GM21423 (cell line): ENCODE measurements around the gene CASP3.

Source experiments
- ATAC-seq: cut with Tn5 transposase; IDR thresholded peaks from one replicate; pipeline ENCODE4 v1.9.1; 2021; ENCODE audit warnings: mild to moderate bottlenecking, moderate library complexity; ENCODE audit not compliant: unreplicated experiment

Gene CASP3

GRCh38 chr4:184649026-184649970 lies at the start of gene CASP3, which contains the start of gene PRIMPOL:
Gene CASP3, minus strand, starts transcription at chr4:184649447. Its CDS starts 10,994 bp downstream, at chr4:184638453.
Gene PRIMPOL, plus strand, starts transcription at chr4:184649738. Its CDS starts 7,403 bp downstream, at chr4:184657141.
- ATAC-seq = peak; percentile 87

- no peak for ATAC-seq
These were observed 48.7 kb upstream of the CASP3 start for GRCh38 chr4:184697956-184698355.

GRCh38 chr4:184695178-184695896 lies 46.1 kb upstream of the CASP3 start:
- no peak for ATAC-seq

- no peak for ATAC-seq
These were observed 45.2 kb upstream of the CASP3 start for GRCh38 chr4:184694412-184694956.

- ATAC-seq = no peak
These were observed 43.8 kb upstream of the CASP3 start for GRCh38 chr4:184693056-184693455.

- no peak for ATAC-seq
These were observed 40.4 kb upstream of the CASP3 start for GRCh38 chr4:184689681-184690080.

GRCh38 chr4:184688447-184688846 lies 39.2 kb upstream of the CASP3 start:
- ATAC-seq = no peak

GRCh38 chr4:184688005-184688404 lies 38.8 kb upstream of the CASP3 start:
- ATAC-seq = no peak

- no peak for ATAC-seq
These were observed 35.4 kb upstream of the CASP3 start for GRCh38 chr4:184684491-184685189.

- no peak for ATAC-seq
These were observed 32.7 kb upstream of the CASP3 start for GRCh38 chr4:184681916-184682315.

- ATAC-seq = no peak
These were observed 31.5 kb upstream of the CASP3 start for GRCh38 chr4:184680698-184681097.

- no peak for ATAC-seq
These were observed 26.7 kb upstream of the CASP3 start for GRCh38 chr4:184675821-184676492.

GRCh38 chr4:184675018-184675417 lies 25.8 kb upstream of the CASP3 start:
- no peak for ATAC-seq

GRCh38 chr4:184674011-184674410 lies 24.8 kb upstream of the CASP3 start:
- ATAC-seq = no peak

GRCh38 chr4:184672741-184673140 lies 23.5 kb upstream of the CASP3 start:
- ATAC-seq = no peak

GRCh38 chr4:184671101-184671500 lies 21.9 kb upstream of the CASP3 start:
- no peak for ATAC-seq

- no peak for ATAC-seq
These were observed 20.0 kb upstream of the CASP3 start for GRCh38 chr4:184669251-184669650.

GRCh38 chr4:184668511-184669114 lies 19.4 kb upstream of the CASP3 start:
- ATAC-seq = no peak

GRCh38 chr4:184668096-184668495 lies 18.8 kb upstream of the CASP3 start:
- no peak for ATAC-seq

- no peak for ATAC-seq
These were observed 17.4 kb upstream of the CASP3 start for GRCh38 chr4:184666670-184667069.
